Activated T-helper 17 cell treated with anti-CD3 and anti-CD28 coated beads, Interleukin-2, amount 50 U/mL, for 72 hours (primary cell): Measurements from ENCODE around the gene RAX2. TPM values are rescaled to one million over a fixed set of nuclear protein-coding genes. Genes with fewer than 3 reads are reported as not detected.
A peak's percentile ranks its signal among the peaks of the same experiment; 100 is the strongest.
"Not testable (repeated sequence)": the region's sequence is repeated elsewhere in the genome, so short reads cannot be mapped to it uniquely, and the experiment has no call there.

Experiments
- ATAC-seq: fragments of 150-1000 bp; cut with Tn5 transposase; replicated peaks from 2 replicates; pipeline ENCODE4 v1.10.0; 2021; ENCODE audit warnings: mild to moderate bottlenecking, moderate library complexity
- H3K27ac Mint-ChIP-seq: one replicate; pipeline ENCODE4 v1.8.0; 2022; ENCODE audit warnings: mixed read lengths
- H3K27me3 Mint-ChIP-seq: one replicate; pipeline ENCODE4 v1.8.0; 2022; ENCODE audit warnings: mixed read lengths
- H3K36me3 Mint-ChIP-seq: one replicate; pipeline ENCODE4 v1.8.0; 2022; ENCODE audit warnings: low read depth, mild to moderate bottlenecking, mixed read lengths
- H3K4me1 Mint-ChIP-seq: one replicate; pipeline ENCODE4 v1.8.0; 2022; ENCODE audit warnings: mixed read lengths
- H3K4me3 Mint-ChIP-seq: one replicate; pipeline ENCODE4 v1.8.0; 2022; ENCODE audit warnings: mild to moderate bottlenecking, mixed read lengths
- H3K9me3 Mint-ChIP-seq: one replicate; pipeline ENCODE4 v1.8.0; 2022; ENCODE audit warnings: mixed read lengths
- total RNA-seq, 2 donors: library from RNA; stranded (reverse); gene quantifications; one replicate each; pipeline ENCODE4 v1.2.3, GENCODE V29; 2022

The RAX2 gene
- total RNA-seq = not detected

GRCh38 chr19:3771906-3772455 lies at the start of gene RAX2:
TSS of gene RAX2 (minus strand) at chr19:3772228. CDS start at chr19:3771742, 486 bp downstream.
- no peak for ATAC-seq
- Mint-ChIP-seq H3K4me3 (no peak within 1 kb of the TSS), H3K36me3 (peaks cover under 1% of the 10 kb centered on the region), H3K27ac (no peak within 1 kb of the TSS), H3K9me3 (no peaks in the 10 kb centered on the region), H3K4me1 (no peaks in the 10 kb centered on the region), H3K27me3 (no peaks in the 10 kb centered on the region)

- Mint-ChIP-seq H3K4me3 (no peak overlapping the region), H3K27me3 (no peaks in the 10 kb centered on the region), H3K9me3 (no peaks in the 10 kb centered on the region), H3K4me1 (peaks cover 5% of the 10 kb centered on the region), H3K36me3 (no peaks in the 10 kb centered on the region), H3K27ac (no peak overlapping the region)
- no peak for ATAC-seq
Observed at GRCh38 chr19:3821156-3821555, 49.1 kb upstream of the RAX2 start.

GRCh38 chr19:3819989-3820388 lies 48.0 kb upstream of the RAX2 start:
- ATAC-seq = no peak
- no peaks in the 10 kb centered on the region for H3K36me3 Mint-ChIP-seq

GRCh38 chr19:3818918-3819317 lies 46.9 kb upstream of the RAX2 start:
- no peaks in the 10 kb centered on the region for H3K36me3 Mint-ChIP-seq
- H3K4me1 Mint-ChIP-seq = peaks cover 5% of the 10 kb centered on the region
- ATAC-seq = no peak
- peak overlapping the region; percentile 62 for H3K4me3 Mint-ChIP-seq
- H3K27ac Mint-ChIP-seq = peak overlapping the region; percentile 88
- H3K27me3 Mint-ChIP-seq = no peaks in the 10 kb centered on the region
- no peaks in the 10 kb centered on the region for H3K9me3 Mint-ChIP-seq

More at GRCh38 chr19:3819989-3820388, 48.0 kb upstream of the RAX2 start:
- Mint-ChIP-seq H3K27me3 (no peaks in the 10 kb centered on the region), H3K27ac (no peak overlapping the region), H3K4me3 (no peak overlapping the region), H3K4me1 (peaks cover 5% of the 10 kb centered on the region), H3K9me3 (no peaks in the 10 kb centered on the region)

GRCh38 chr19:3818466-3818865 lies 46.4 kb upstream of the RAX2 start:
- H3K27me3 Mint-ChIP-seq = no peaks in the 10 kb centered on the region
- ATAC-seq = peak; percentile 90
- peak overlapping the region; percentile 88 for H3K27ac Mint-ChIP-seq
- H3K36me3 Mint-ChIP-seq = no peaks in the 10 kb centered on the region
- H3K9me3 Mint-ChIP-seq = no peaks in the 10 kb centered on the region
- H3K4me1 Mint-ChIP-seq = peaks cover 5% of the 10 kb centered on the region
- H3K4me3 Mint-ChIP-seq = peak overlapping the region; percentile 62

- no peak for ATAC-seq
- Mint-ChIP-seq H3K27ac (peak overlapping the region; percentile 88), H3K4me3 (peak overlapping the region; percentile 62), H3K36me3 (peaks cover 2% of the 10 kb centered on the region), H3K4me1 (peaks cover 7% of the 10 kb centered on the region), H3K9me3 (no peaks in the 10 kb centered on the region), H3K27me3 (no peaks in the 10 kb centered on the region)
Observed at GRCh38 chr19:3817761-3818160, 45.7 kb upstream of the RAX2 start.

GRCh38 chr19:3816566-3817218 lies 44.7 kb upstream of the RAX2 start:
- Mint-ChIP-seq H3K9me3 (no peaks in the 10 kb centered on the region), H3K4me1 (peaks cover 13% of the 10 kb centered on the region), H3K27me3 (no peaks in the 10 kb centered on the region), H3K36me3 (peaks cover 8% of the 10 kb centered on the region), H3K27ac (no peak overlapping the region), H3K4me3 (no peak overlapping the region)
- ATAC-seq = no peak

- not testable (repeated sequence) for ATAC-seq, H3K4me3 Mint-ChIP-seq, H3K27me3 Mint-ChIP-seq, H3K9me3 Mint-ChIP-seq, H3K27ac Mint-ChIP-seq, H3K36me3 Mint-ChIP-seq
- peaks cover 13% of the 10 kb centered on the region for H3K4me1 Mint-ChIP-seq
Observed at GRCh38 chr19:3816148-3816547, 44.1 kb upstream of the RAX2 start.

- H3K4me3 Mint-ChIP-seq = peak overlapping the region; percentile 10
- H3K36me3 Mint-ChIP-seq = peaks cover 8% of the 10 kb centered on the region
- H3K4me1 Mint-ChIP-seq = peaks cover 13% of the 10 kb centered on the region
- no peak for ATAC-seq
- no peaks in the 10 kb centered on the region for H3K27me3 Mint-ChIP-seq
- H3K27ac Mint-ChIP-seq = peak overlapping the region; percentile 99
- no peaks in the 10 kb centered on the region for H3K9me3 Mint-ChIP-seq
Observed at GRCh38 chr19:3814648-3815047, 42.6 kb upstream of the RAX2 start.

- Mint-ChIP-seq H3K4me3 (peak overlapping the region; percentile 86), H3K27me3 (no peaks in the 10 kb centered on the region), H3K4me1 (peaks cover 13% of the 10 kb centered on the region), H3K27ac (peak overlapping the region; percentile 99), H3K9me3 (no peaks in the 10 kb centered on the region), H3K36me3 (peaks cover 8% of the 10 kb centered on the region)
- peak; percentile 22 for ATAC-seq
Observed at GRCh38 chr19:3813473-3814392, 41.7 kb upstream of the RAX2 start.

GRCh38 chr19:3810708-3811355 lies 38.8 kb upstream of the RAX2 start:
- Mint-ChIP-seq H3K36me3 (peaks cover 8% of the 10 kb centered on the region), H3K27ac (no peak overlapping the region), H3K4me3 (peak overlapping the region; percentile 17), H3K4me1 (peaks cover 13% of the 10 kb centered on the region), H3K27me3 (no peaks in the 10 kb centered on the region), H3K9me3 (peaks cover 4% of the 10 kb centered on the region)
- no peak for ATAC-seq

GRCh38 chr19:3809881-3810707 lies 38.1 kb upstream of the RAX2 start:
- peak; percentile 16 for ATAC-seq
- Mint-ChIP-seq H3K4me3 (no peak overlapping the region), H3K4me1 (peaks cover 13% of the 10 kb centered on the region), H3K27me3 (no peaks in the 10 kb centered on the region), H3K9me3 (peaks cover 4% of the 10 kb centered on the region), H3K27ac (no peak overlapping the region), H3K36me3 (peaks cover 8% of the 10 kb centered on the region)

- no peaks in the 10 kb centered on the region for H3K27me3 Mint-ChIP-seq
- no peak overlapping the region for H3K27ac Mint-ChIP-seq
- ATAC-seq = no peak
- H3K4me1 Mint-ChIP-seq = peaks cover 13% of the 10 kb centered on the region
- peaks cover 8% of the 10 kb centered on the region for H3K36me3 Mint-ChIP-seq
- peaks cover 4% of the 10 kb centered on the region for H3K9me3 Mint-ChIP-seq
- no peak overlapping the region for H3K4me3 Mint-ChIP-seq
Observed at GRCh38 chr19:3808420-3809143, 36.6 kb upstream of the RAX2 start.
